IMR-90 (cell line): Measurements from ENCODE around the gene KCNH5. TPM values are rescaled to one million over a fixed set of nuclear protein-coding genes. Genes with fewer than 3 reads are reported as not detected.

Experiments
- ATAC-seq: fragments of 200-7000 bp; cut with Tn5 transposase; 2 replicates; pipeline ENCODE4 v1.9.1; 2020; ENCODE audit warnings: low read depth, mild to moderate bottlenecking, moderate library complexity
- BruUV-seq: library from RNA; stranded (reverse); fragments of 400-500 nt; replicated peaks from 2 replicates; lab custom pipeline; 2021; lab: Mats Ljungman, UMichigan
- CTCF ChIA-PET: fragments of 300-600 bp; formaldehyde crosslinking; extraction: SDS; loops from one replicate; lab custom pipeline; 2021; ENCODE audit warnings: antibody characterized with exemption; lab: Yijun Ruan, JAX
- POLR2A ChIA-PET: fragments of 300-600 bp; sonication (Branson Sonifier 250); formaldehyde crosslinking; loops from one replicate; lab custom pipeline; 2022; ENCODE audit warnings: antibody characterized with exemption; ENCODE audit not compliant: unreplicated experiment; lab: Charles Lee
- DNase-seq: peaks from one replicate; pipeline ENCODE4 v3.0.0; 2013
- H2AFZ ChIP-seq: replicated peaks from 2 replicates; pipeline ENCODE3; 2013; ENCODE audit warnings: low read length, mild to moderate bottlenecking; ENCODE audit not compliant: poor library complexity
- H2AK5ac ChIP-seq: 2 replicates; pipeline ENCODE4 v1.6.1; 2013; ENCODE audit warnings: low read depth, low read length, inconsistent platforms
- H2AK9ac ChIP-seq: replicated peaks from 2 replicates; pipeline ENCODE3; 2013; ENCODE audit warnings: mild to moderate bottlenecking, low read depth, low read length, moderate library complexity; ENCODE audit not compliant: poor library complexity
- H2BK120ac ChIP-seq: 2 replicates; pipeline ENCODE4 v1.6.1; 2013; ENCODE audit warnings: low read depth, low read length, inconsistent platforms
- H2BK15ac ChIP-seq: 3 replicates; pipeline ENCODE4 v1.6.1; 2013; ENCODE audit warnings: low read depth, low read length, inconsistent platforms
- H2BK20ac ChIP-seq: 2 replicates; pipeline ENCODE4 v1.6.1; 2013; ENCODE audit warnings: low read depth, mild to moderate bottlenecking, inconsistent platforms, low read length, moderate library complexity
- H2BK5ac ChIP-seq: 2 replicates; pipeline ENCODE4 v1.6.1; 2013; ENCODE audit warnings: mild to moderate bottlenecking, low read depth, low read length, inconsistent platforms; ENCODE audit not compliant: poor library complexity, severe bottlenecking
- H3K14ac ChIP-seq: replicated peaks from 2 replicates; pipeline ENCODE4 v1.6.1; 2013; ENCODE audit warnings: low read depth, low read length, inconsistent platforms
- H3K18ac ChIP-seq: 2 replicates; pipeline ENCODE4 v1.6.1; 2013; ENCODE audit warnings: low read depth, low read length, control low read depth
- H3K23ac ChIP-seq: 2 replicates; pipeline ENCODE4 v1.6.1; 2013; ENCODE audit warnings: low read depth, low read length, inconsistent platforms
- H3K27ac ChIP-seq: 2 replicates; pipeline ENCODE4 v1.5.1; 2013; ENCODE audit warnings: mild to moderate bottlenecking, control low read depth, low read length; ENCODE audit not compliant: insufficient read depth
- H3K27me3 ChIP-seq: 2 replicates; pipeline ENCODE4 v1.6.1; 2013; ENCODE audit warnings: low read length; ENCODE audit not compliant: control insufficient read depth, insufficient read depth
- H3K36me3 ChIP-seq: 2 replicates; pipeline ENCODE4 v1.6.1; 2013; ENCODE audit warnings: low read length, mixed read lengths; ENCODE audit not compliant: control insufficient read depth, insufficient read depth
- H3K4ac ChIP-seq: 2 replicates; pipeline ENCODE4 v1.6.1; 2013; ENCODE audit warnings: low read depth, low read length, inconsistent platforms
- H3K4me1 ChIP-seq: 2 replicates; pipeline ENCODE4 v1.6.1; 2013; ENCODE audit warnings: low read length, mixed read lengths; ENCODE audit not compliant: control insufficient read depth, insufficient read depth
- H3K4me2 ChIP-seq: 2 replicates; pipeline ENCODE4 v1.6.1; 2013; ENCODE audit warnings: low read depth, mild to moderate bottlenecking, control low read depth, low read length, moderate library complexity
- H3K4me3 ChIP-seq: 2 replicates; pipeline ENCODE4 v1.5.1; 2013; ENCODE audit warnings: low read depth, mild to moderate bottlenecking, control low read depth, low read length, moderate library complexity; ENCODE audit not compliant: insufficient read depth
- H3K56ac ChIP-seq: 2 replicates; pipeline ENCODE4 v1.6.1; 2013; ENCODE audit warnings: low read length, inconsistent platforms; ENCODE audit not compliant: insufficient read depth; ENCODE audit errors: extremely low read depth
- H3K79me1 ChIP-seq, 2 experiments: 2 replicates each; pipeline ENCODE4 v1.6.1; 2013; ENCODE audit warnings: low read length in 2 of 2, inconsistent platforms in 1 of 2, low read depth in 1 of 2
- H3K9ac ChIP-seq: 2 replicates; pipeline ENCODE4 v1.6.1; 2013; ENCODE audit warnings: low read depth, low read length, control low read depth
- H3K9me1 ChIP-seq: 2 replicates; pipeline ENCODE4 v1.6.1; 2013; ENCODE audit warnings: low read length, inconsistent platforms; ENCODE audit not compliant: insufficient read depth
- H3K9me3 ChIP-seq: 2 replicates; pipeline ENCODE4 v1.6.1; 2013; ENCODE audit warnings: low read length; ENCODE audit not compliant: control insufficient read depth, insufficient read depth
- H4K20me1 ChIP-seq: 2 replicates; pipeline ENCODE4 v1.6.1; 2013; ENCODE audit warnings: low read length, inconsistent platforms; ENCODE audit not compliant: insufficient read depth
- H4K5ac ChIP-seq: 2 replicates; pipeline ENCODE4 v1.6.1; 2013; ENCODE audit warnings: mild to moderate bottlenecking, low read depth, low read length, control low read depth
- H4K8ac ChIP-seq, 2 experiments: 2 replicates each; pipeline ENCODE4 v1.6.1; 2013; ENCODE audit warnings: low read depth in 2 of 2, low read length in 2 of 2, control low read depth in 1 of 2, inconsistent platforms in 1 of 2
- H4K91ac ChIP-seq: 2 replicates; pipeline ENCODE4 v1.6.1; 2013; ENCODE audit warnings: low read depth, low read length, inconsistent platforms; ENCODE audit not compliant: insufficient read depth
- BHLHE40 ChIP-seq: fragments of 150-350 bp; IDR thresholded peaks from 2 replicates; pipeline ENCODE4 v1.6.1; 2016; ENCODE audit warnings: mild to moderate bottlenecking, low read depth, low read length
- FOS ChIP-seq: fragments of 150-350 bp; IDR thresholded peaks from 2 replicates; pipeline ENCODE4 v1.6.1; 2016; ENCODE audit warnings: low read depth, low read length
- MAFK ChIP-seq: IDR thresholded peaks from 2 replicates; pipeline ENCODE4 v1.6.1; 2012; ENCODE audit warnings: low read depth, low read length, improper control_type of control experiment
- MAZ ChIP-seq: IDR thresholded peaks from 2 replicates; pipeline ENCODE4 v1.6.1; 2012; ENCODE audit warnings: low read depth, mild to moderate bottlenecking, low read length, improper control_type of control experiment, moderate library complexity, borderline replicate concordance
- MXI1 ChIP-seq: IDR thresholded peaks from 2 replicates; pipeline ENCODE4 v1.6.1; 2012; ENCODE audit warnings: low read depth, mild to moderate bottlenecking, low read length, moderate library complexity, borderline replicate concordance
- NFE2L2 ChIP-seq: fragments of 150-350 bp; IDR thresholded peaks from 2 replicates; pipeline ENCODE4 v1.6.1; 2016; ENCODE audit warnings: low read depth, mild to moderate bottlenecking, low read length
- POLR2A ChIP-seq: IDR thresholded peaks from 2 replicates; pipeline ENCODE4 v1.6.1; 2012; ENCODE audit warnings: mild to moderate bottlenecking, low read depth, low read length
- RAD21 ChIP-seq: IDR thresholded peaks from 2 replicates; pipeline ENCODE4 v1.6.1; 2012; ENCODE audit warnings: low read length, improper control_type of control experiment
- RCOR1 ChIP-seq: IDR thresholded peaks from 2 replicates; pipeline ENCODE4 v1.6.1; 2012; ENCODE audit warnings: mild to moderate bottlenecking, low read length, improper control_type of control experiment; ENCODE audit not compliant: insufficient replicate concordance
- SMC3 ChIP-seq: fragments of 150-350 bp; IDR thresholded peaks from 2 replicates; pipeline ENCODE4 v1.6.1; 2016; ENCODE audit warnings: low read depth, mild to moderate bottlenecking, antibody characterized with exemption, low read length, moderate library complexity
- WGBS, 2 experiments: methylation state at CpG; one replicate each; pipeline versions ENCODE4 v1.1.5 to v1.1.7; 2013; ENCODE audit warnings: missing lambda C conversion rate in 2 of 2; ENCODE audit not compliant: insufficient read length in 1 of 2; ENCODE audit errors: extremely low coverage in 2 of 2; 5-methylcytosine and 5-hydroxymethylcytosine counted together
- dilution Hi-C: fragments of 300-500 bp; cut with HindIII; formaldehyde crosslinking; loops from one replicate; pipeline ENCODE4 v1.14.3; 2018; ENCODE audit warnings: low sequenced_read_pairs; ENCODE audit not compliant: unreplicated experiment
- in situ Hi-C: fragments of 300-500 bp; cut with MboI; formaldehyde crosslinking; loops from 3 replicates; pipeline ENCODE4 v1.14.3; 2019; ENCODE audit warnings: low sequenced_read_pairs, inconsistent platforms, mixed read lengths
- intact Hi-C: fragments of 100-400 bp; cut with micrococcal nuclease; formaldehyde crosslinking; loops from 2 replicates; pipeline ENCODE4 v1.10.0; 2022
- polyA plus RNA-seq, 3 experiments: library from polyadenylated mRNA; depleted of rRNA; stranded (reverse); fragments of >200 nt; gene quantifications; 2 replicates each; pipeline ENCODE4 v1.2.3, GENCODE V29; 2012; ENCODE audit warnings: low replicate concordance in 1 of 3
- total RNA-seq: library from RNA; depleted of rRNA; stranded (reverse); fragments of >200 nt; gene quantifications from 2 replicates; pipeline ENCODE4 v1.2.3, GENCODE V29; 2012
- TF ChIP-seq, protein P1 (sequence below): conservative IDR thresholded peaks from 2 replicates; pipeline ENCODE4 v1.5.1; 2012; ENCODE audit warnings: mild to moderate bottlenecking, low read depth, low read length, improper control_type of control experiment
- TF ChIP-seq, protein P2 (sequence below): fragments of 150-350 bp; IDR thresholded peaks from 2 replicates; pipeline ENCODE4 v1.6.1; 2016; ENCODE audit warnings: low read depth, mild to moderate bottlenecking, low read length, moderate library complexity, borderline replicate concordance

Gene KCNH5
- total and polyA plus RNA-seq, 2 of the 4 experiments (the other 2 are of a cell fraction), result under 0.01 to 0.03 TPM

DNA sequence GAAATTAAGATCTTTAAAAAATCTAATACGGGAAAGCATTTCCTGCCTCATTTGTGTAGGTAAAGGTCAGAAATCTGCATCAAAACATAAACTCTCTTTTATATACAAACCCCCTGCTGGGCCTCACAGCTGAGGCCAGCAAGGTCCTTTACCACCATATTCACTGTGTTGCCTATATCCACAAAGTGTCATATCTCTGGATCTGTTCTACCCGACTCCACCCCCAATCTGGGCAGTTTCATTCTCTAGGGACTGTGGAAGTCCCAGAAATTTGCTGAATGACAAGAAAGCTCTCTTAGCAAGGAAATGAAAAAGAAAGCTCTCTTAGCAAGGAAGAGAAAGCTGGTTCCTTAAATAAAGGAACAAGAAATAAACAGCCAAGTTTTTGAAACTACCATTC lies 301.7 kb downstream of the KCNH5 start:
- H3K4me1 ChIP-seq, result peaks cover 4% of the 10 kb centered on the region; the same call in 1 of the 2 replicates
- no peak overlapping the region for H3K4ac ChIP-seq
- H2AK9ac ChIP-seq, result no peak overlapping the region
- no peaks in the 10 kb centered on the region for H3K9me3 ChIP-seq
- ChIA-PET POLR2A (no interaction called here), CTCF (no interaction called here)
- no peak overlapping the region for H4K91ac ChIP-seq
- no peak overlapping the region for H2BK5ac ChIP-seq
- no peaks in the 10 kb centered on the region for H3K9me1 ChIP-seq
- no peak overlapping the region for H2AK5ac ChIP-seq
- no peak for ATAC-seq
- H3K79me1 ChIP-seq, result no peaks in the 10 kb centered on the region
- no peak overlapping the region for H4K8ac ChIP-seq
- H4K5ac ChIP-seq, result no peak overlapping the region
- BruUV-seq, result no TSS peak
- H2AFZ ChIP-seq, result no peak overlapping the region
- WGBS, 2 experiments, result no CpG with 5 or more reads among the region's 2 CpGs
- no peak overlapping the region for H3K9ac ChIP-seq
- no peak overlapping the region for H3K4me3 ChIP-seq
- no peaks in the 10 kb centered on the region for H4K20me1 ChIP-seq
- H3K56ac ChIP-seq, result no peak overlapping the region
- no peak for TF ChIP-seq POLR2A
- TF ChIP-seq MXI1, result no peak
- no peak for TF ChIP-seq FOS
- TF ChIP-seq MAZ, result no peak
- TF ChIP-seq RAD21, result no peak
- TF ChIP-seq BHLHE40, result no peak
- no peak for TF ChIP-seq SMC3
- TF ChIP-seq, protein P1, sequence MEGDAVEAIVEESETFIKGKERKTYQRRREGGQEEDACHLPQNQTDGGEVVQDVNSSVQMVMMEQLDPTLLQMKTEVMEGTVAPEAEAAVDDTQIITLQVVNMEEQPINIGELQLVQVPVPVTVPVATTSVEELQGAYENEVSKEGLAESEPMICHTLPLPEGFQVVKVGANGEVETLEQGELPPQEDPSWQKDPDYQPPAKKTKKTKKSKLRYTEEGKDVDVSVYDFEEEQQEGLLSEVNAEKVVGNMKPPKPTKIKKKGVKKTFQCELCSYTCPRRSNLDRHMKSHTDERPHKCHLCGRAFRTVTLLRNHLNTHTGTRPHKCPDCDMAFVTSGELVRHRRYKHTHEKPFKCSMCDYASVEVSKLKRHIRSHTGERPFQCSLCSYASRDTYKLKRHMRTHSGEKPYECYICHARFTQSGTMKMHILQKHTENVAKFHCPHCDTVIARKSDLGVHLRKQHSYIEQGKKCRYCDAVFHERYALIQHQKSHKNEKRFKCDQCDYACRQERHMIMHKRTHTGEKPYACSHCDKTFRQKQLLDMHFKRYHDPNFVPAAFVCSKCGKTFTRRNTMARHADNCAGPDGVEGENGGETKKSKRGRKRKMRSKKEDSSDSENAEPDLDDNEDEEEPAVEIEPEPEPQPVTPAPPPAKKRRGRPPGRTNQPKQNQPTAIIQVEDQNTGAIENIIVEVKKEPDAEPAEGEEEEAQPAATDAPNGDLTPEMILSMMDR, result no peak
- TF ChIP-seq NFE2L2, result no peak
- no peak for TF ChIP-seq MAFK
- TF ChIP-seq, protein P2, sequence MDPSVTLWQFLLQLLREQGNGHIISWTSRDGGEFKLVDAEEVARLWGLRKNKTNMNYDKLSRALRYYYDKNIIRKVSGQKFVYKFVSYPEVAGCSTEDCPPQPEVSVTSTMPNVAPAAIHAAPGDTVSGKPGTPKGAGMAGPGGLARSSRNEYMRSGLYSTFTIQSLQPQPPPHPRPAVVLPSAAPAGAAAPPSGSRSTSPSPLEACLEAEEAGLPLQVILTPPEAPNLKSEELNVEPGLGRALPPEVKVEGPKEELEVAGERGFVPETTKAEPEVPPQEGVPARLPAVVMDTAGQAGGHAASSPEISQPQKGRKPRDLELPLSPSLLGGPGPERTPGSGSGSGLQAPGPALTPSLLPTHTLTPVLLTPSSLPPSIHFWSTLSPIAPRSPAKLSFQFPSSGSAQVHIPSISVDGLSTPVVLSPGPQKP, result no peak
- TF ChIP-seq RCOR1, result no peak
- in situ Hi-C loops, result no loop called here
- no peak for DNase-seq
- dilution Hi-C loops, result no loop called here
- H3K36me3 ChIP-seq, result no peaks in the 10 kb centered on the region
- intact Hi-C loops, result no loop called here
- H3K4me2 ChIP-seq, result no peak overlapping the region
- no peak overlapping the region for H2BK15ac ChIP-seq
- no peak overlapping the region for H2BK20ac ChIP-seq
- H3K14ac ChIP-seq, result no peak overlapping the region
- H2BK120ac ChIP-seq, result no peak overlapping the region
- H3K27ac ChIP-seq, result no peak overlapping the region
- no peaks in the 10 kb centered on the region for H3K27me3 ChIP-seq
- no peak overlapping the region for H3K23ac ChIP-seq
- H3K18ac ChIP-seq, result no peak overlapping the region
